Stimulated activated CD4-positive, alpha-beta T cell treated with anti-CD3 and anti-CD28 coated beads, Interleukin-15, amount 100 ng/mL, for 48 hours (primary cell): ENCODE data around the gene TATDN3.
"Not testable (repeated sequence)": the region's sequence is repeated elsewhere in the genome, so short reads cannot be mapped to it uniquely, and the experiment has no call there.

Experiments used
- DNase-seq, 2 donors: peaks; one replicate each; pipeline ENCODE4 v3.0.0-alpha.2; 2020; ENCODE audit warnings: low read depth in 2 of 2

Gene TATDN3

GRCh38 chr1:212775241-212775640 lies 16.5 kb upstream of the TATDN3 start:
- no peak for DNase-seq

DNA sequence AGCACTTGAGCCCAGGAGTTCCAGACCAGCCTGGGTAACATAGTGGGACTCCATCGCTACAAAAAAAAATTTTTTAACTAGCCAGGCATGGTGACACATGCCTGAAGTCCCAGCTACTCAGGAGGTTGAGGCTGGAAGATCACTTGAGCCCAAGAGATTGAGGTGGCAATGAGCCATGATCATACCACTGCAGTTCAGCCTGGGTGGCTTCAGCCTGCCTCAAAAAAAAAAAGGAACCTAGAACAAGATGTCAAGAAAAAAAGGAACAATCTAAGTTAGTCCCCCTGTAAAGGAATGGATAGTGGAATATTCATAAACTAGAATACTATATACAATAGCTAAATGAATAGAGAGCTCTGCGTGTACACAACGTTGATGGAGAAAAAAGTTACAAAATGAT lies 14.5 kb upstream of the TATDN3 start:
- no peak for DNase-seq

GRCh38 chr1:212779086-212779485 lies 12.6 kb upstream of the TATDN3 start:
- not testable (repeated sequence) for DNase-seq

DNA sequence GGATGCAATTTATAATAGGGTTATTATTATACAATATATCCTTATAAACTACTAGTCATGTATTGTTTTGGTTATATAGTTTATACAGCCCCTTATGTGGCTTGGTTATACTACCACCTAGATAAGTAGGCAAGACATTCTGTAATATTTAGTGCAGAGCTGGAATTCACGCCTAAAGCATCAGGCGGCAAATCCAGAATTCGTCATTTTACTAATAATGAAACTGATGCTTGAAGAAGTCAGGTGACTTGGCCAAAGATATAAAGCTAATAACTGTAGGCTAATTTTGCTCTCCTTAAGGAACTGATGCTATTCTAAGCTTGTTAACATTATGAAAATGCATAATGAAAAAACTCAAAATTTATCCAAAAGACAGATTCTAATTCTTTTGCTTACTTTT lies 10.9 kb upstream of the TATDN3 start:
- DNase-seq, result no peak

GRCh38 chr1:212781225-212781624 lies 10.5 kb upstream of the TATDN3 start:
- no peak for DNase-seq

DNA sequence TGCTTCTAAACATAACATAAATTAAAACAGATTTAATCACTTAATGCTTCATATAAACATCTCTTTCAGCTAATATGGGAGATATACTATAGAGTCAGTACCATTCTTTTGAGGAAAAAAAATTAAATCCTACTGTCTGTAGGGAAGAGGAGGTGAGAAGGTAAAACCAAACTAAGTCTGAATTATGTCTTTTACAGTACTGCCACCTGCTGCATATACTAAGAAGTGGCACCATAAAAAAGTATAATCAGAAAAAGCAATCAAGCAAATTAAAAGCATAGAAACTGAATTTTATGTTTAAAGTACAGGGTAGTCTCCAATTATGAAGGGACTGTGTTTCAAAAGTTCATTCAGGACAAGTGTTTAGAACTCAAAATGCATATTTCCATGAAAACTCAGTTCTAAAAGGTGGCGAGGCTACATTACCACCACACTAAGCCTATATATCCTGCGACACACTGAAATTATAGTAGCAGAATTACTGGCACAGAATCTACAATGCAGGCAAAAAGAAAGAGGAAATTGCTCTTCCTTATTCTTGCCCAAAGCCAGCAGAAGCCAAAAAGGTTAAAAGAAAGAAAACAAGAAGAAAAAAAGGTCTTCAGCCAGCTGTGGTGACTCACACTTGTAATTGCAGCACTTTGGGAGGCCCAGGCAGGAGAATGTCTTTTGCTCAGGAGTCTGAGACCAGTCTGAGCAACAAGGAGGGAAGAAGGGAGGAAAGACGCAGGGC lies 9.1 kb upstream of the TATDN3 start:
- no peak for DNase-seq

GRCh38 chr1:212783976-212784375 lies 7.7 kb upstream of the TATDN3 start:
- DNase-seq, result no peak

DNA sequence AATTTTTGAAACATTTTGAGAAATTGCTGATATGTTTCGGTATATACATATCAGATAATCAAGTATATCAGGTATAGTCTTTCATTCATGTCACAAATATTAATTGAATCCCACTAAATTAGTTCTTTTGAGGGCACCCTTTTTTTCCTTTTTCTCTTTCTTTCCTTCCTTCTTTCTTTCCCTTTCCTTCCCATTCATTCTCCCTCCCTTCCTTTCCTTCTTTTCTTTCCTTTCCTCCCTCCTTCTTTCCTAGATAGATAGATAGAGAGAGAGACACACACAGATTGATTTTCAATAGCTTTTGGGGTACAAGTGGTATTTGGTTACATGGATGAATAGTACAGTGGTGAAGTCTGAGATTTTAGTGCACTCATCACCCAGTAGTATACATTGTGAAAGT lies 5.8 kb upstream of the TATDN3 start:
- DNase-seq, result no peak

GRCh38 chr1:212791261-212791675 lies 426 bp upstream of the TATDN3 start:
- no peak for DNase-seq

GRCh38 chr1:212792396-212792908 lies 758 bp downstream of the TATDN3 start:
- DNase-seq, result no peak

GRCh38 chr1:212794561-212795014 lies 2.9 kb downstream of the TATDN3 start:
- no peak for DNase-seq

DNA sequence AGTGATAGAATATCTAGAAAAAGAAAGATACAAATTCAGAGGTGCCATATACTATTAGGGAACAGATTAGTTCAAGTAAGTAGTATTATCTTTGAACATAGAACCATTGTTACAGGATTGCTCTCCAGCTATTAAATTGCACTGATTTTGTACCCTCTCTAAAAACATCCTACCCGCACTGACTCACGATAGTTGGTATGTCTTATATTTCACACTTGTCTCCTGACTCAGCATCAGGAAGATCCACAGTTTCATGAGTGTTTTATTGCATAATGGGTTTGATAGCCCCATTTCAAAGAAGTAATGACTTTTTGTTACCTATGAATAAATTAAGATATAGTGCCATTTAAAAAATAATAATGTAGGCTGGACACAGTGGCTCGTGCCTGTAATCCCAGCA lies 6.0 kb downstream of the TATDN3 start:
- DNase-seq, result no peak

GRCh38 chr1:212805767-212806166 lies 14.1 kb downstream of the TATDN3 start:
- no peak for DNase-seq

DNA sequence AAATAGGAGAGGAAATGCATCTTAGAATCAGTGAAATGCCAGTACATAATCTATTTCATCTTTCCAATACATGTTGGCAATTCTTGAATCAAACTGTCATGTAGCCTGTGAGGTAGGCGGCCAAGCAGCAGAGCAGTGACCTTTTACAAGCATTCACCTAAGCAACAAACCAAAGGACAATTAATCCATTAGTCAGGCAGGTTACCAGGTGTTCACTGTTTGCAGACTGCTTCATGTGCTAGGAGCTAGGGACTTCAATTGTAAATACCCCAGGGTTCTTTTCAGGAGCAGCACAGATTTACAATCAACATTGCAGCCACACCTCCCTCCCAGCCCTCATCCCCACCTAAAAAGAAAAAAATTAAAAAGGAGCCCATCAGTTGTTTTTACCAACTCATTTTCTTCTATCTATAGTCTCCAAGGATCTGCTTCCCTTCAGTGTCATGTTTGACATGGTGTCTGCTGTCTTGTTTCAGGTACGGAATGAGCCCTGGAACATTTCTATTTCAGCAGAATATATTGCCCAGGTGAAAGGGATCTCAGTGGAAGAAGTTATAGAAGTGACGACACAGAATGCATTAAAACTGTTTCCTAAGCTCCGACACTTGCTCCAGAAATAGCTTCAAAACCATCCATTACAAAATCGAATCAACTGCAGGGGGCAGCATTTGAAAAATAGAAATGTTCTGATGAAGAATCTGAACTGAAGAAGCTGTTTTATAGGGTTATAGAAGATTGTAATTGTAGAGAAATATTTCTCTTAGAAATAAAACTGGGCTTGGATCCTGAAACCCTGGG lies 23.0 kb downstream of the TATDN3 start:
- DNase-seq, result no peak

- DNase-seq, result no peak
Observed at GRCh38 chr1:212816567-212817278, 25.0 kb downstream of the TATDN3 start.

GRCh38 chr1:212819726-212820125 lies 28.0 kb downstream of the TATDN3 start:
- no peak for DNase-seq

DNA sequence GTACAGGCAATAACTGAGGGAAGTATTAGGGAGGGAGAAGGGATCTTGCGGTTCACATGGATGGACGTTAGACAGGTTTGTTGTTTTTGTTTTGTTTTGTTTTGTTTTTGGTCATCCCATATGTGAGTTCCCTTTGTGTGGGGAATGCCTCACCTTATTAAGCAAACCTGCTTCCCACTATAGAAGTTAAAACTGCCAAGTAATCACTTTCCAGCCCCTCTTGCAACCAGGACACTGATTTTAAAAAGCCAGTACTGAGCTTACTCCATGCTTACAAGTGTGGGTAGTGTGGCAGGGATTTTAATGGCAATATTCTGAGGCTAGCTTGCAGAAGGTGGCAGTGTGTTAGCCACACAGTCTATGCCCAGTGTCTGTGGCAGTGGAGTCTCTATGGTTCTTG lies 29.3 kb downstream of the TATDN3 start:
- DNase-seq, result no peak

- DNase-seq, result no peak
Observed at GRCh38 chr1:212822956-212823355, 31.3 kb downstream of the TATDN3 start.

GRCh38 chr1:212824201-212824600 lies 32.5 kb downstream of the TATDN3 start:
- DNase-seq, result no peak

DNA sequence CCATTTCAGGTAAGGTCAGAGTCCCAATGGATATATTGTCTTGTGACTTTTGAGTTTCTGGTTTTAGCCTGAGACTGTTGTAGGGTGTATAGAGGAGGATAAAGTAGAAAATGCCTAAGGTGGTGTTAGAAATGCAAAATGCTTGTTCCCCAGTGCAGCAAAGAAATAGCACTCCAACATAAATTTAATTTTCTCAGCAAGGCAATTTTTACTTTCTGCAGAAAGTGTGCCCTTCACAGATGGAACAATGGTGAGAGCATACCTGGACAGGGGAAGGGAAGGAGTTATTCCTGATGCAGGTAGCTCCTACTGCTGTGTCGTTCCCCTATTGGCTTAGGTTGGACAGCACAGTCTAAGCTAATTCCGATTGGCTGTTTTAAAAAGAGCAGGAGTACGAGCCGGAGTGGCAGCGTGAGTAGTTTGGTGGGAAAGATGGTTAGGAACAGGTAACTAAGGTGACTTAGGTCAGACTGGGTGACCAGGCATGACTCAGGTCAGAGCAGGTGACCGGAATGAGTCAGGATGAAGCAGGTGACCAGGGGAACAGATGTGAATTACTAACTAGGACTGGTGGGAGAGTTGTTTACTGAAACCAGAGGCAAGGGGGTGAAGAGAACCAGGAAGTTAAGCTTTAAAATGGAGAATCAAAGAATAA lies 34.2 kb downstream of the TATDN3 start:
- DNase-seq, result no peak

GRCh38 chr1:212827171-212827776 lies 35.6 kb downstream of the TATDN3 start:
- DNase-seq, result no peak
